ENCODE measurements around the gene LRRFIP1.

The LRRFIP1 gene

GRCh38 chr2:237733677-237734300 lies 106.4 kb downstream of the LRRFIP1 start:
- no peak overlapping the region for H3K27ac ChIP-seq
- TF ChIP-seq CTCF (IDR thresholded peaks at IDR 0.05; ENCODE audit: low read depth, low read length) = no peak
- no peak overlapping the region for H3K4me3 ChIP-seq (ENCODE audit: low read depth, low read length)
- no peak for DNase-seq
- H3K27me3 ChIP-seq (ENCODE audit: insufficient read depth, low read depth, severe bottlenecking) = no peaks in the 10 kb centered on the region
- H3K9me3 ChIP-seq (ENCODE audit: severe bottlenecking) = no peaks in the 10 kb centered on the region
- H3K36me3 ChIP-seq = no peaks in the 10 kb centered on the region

DNA sequence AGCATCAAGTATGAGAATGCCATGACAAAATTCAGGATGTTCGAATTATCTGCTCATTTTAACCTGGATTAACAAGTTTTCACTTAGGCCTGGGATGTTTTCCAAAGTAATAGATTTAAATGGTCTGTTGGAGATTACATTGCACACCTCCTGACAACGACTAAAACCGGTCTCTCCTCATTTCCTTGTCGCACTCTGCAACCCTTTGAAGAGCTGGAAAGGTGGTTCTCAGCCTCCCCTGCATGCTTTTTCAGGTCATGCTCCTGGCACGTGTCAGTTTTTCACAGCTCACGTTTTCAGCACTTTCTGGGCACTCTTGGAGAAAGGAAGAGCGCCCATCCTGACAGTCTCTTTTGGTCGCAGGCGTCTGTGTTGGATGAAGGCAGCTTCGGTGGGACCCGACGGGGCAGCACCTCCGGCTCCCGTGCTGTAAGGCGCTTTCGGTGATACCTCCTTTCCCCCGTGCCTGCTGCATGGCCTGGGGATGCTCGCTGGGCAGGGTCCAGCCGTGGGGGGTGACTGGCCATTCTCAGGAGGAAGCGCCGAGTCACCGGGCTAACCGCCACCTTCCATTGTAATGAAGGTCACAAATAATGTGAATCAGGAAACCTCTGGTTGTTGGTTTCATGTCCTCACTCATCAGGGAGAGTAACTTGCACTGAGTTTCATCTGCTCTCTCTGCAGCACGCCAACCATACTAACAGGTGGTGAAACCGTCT lies 107.7 kb downstream of the LRRFIP1 start:
- no peak overlapping the region for H3K4me3 ChIP-seq (ENCODE audit: low read depth, low read length)
- no peak overlapping the region for H3K27ac ChIP-seq

DNA sequence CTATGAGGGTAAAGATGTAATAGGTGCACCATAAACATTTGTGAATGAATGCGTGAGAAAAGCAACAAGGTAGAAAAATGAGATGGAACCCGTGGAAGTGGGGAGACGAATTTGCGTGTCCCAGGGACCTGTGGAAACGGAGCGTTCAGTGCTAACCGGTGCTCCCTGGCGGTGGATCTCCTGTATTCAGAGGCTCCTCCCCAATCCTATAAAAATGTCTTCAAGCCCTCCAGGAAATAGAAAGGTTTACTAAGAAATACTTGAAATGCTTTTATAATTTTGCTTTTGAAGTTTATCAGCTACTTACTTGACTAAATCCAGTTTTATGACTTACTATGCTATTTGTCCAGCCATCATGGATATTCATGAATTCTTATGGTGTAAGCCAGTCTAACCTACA lies 108.4 kb downstream of the LRRFIP1 start:
- H3K27ac ChIP-seq = no peak overlapping the region
- H3K27me3 ChIP-seq (ENCODE audit: insufficient read depth, low read depth, severe bottlenecking) = no peaks in the 10 kb centered on the region
- no peak overlapping the region for H3K4me3 ChIP-seq (ENCODE audit: low read depth, low read length)
- no peak for TF ChIP-seq CTCF (IDR thresholded peaks at IDR 0.05; ENCODE audit: low read depth, low read length)
- H3K36me3 ChIP-seq = no peaks in the 10 kb centered on the region
- H3K9me3 ChIP-seq (ENCODE audit: severe bottlenecking) = no peaks in the 10 kb centered on the region
- no peak for DNase-seq

More for the DNA sequence above, 107.7 kb downstream of the LRRFIP1 start:
- Histone ChIP-seq H3K9me3 (ENCODE audit: severe bottlenecking) (no peaks in the 10 kb centered on the region), H3K27me3 (ENCODE audit: insufficient read depth, low read depth, severe bottlenecking) (no peaks in the 10 kb centered on the region), H3K36me3 (no peaks in the 10 kb centered on the region)
- TF ChIP-seq CTCF (IDR thresholded peaks at IDR 0.05; ENCODE audit: low read depth, low read length) = no peak
- no peak for DNase-seq

GRCh38 chr2:237736783-237737182 lies 109.4 kb downstream of the LRRFIP1 start:
- no peak overlapping the region for H3K27ac ChIP-seq
- H3K9me3 ChIP-seq (ENCODE audit: severe bottlenecking) = no peaks in the 10 kb centered on the region
- TF ChIP-seq CTCF (IDR thresholded peaks at IDR 0.05; ENCODE audit: low read depth, low read length) = no peak
- H3K27me3 ChIP-seq (ENCODE audit: insufficient read depth, low read depth, severe bottlenecking) = no peaks in the 10 kb centered on the region
- H3K36me3 ChIP-seq = no peaks in the 10 kb centered on the region
- no peak for DNase-seq
- H3K4me3 ChIP-seq (ENCODE audit: low read depth, low read length) = no peak overlapping the region

DNA sequence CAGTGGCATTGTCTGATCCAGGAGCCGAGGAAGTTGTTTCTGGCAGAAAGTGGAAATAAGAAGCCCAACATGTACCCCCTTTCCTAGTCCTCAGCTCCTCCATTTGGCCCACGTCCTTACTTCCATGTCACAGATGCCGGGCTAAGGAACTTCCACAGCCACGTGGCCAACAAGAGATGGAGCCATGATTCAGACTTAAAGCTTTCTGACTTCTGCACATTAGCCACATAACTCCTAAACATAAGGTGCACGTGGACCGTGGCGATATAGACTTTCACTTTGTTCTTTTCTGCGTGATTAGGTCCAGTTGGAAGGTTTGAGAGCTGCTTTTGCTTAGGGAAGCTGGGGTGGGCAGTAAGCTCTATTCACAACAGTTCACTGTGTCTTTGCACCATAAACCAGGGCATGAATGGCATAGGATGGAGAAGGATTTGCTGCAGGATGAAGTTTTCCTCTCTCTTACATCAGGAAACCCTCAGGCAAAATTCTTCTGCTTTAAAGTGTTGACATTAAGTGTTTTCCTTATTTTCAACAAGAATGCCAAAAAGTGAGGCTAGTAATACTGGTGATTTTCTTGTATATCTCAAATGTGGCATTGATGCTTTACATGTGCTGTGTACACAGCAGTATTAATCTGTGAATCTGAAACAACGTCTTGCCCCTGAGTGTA lies 109.9 kb downstream of the LRRFIP1 start:
- no peaks in the 10 kb centered on the region for H3K27me3 ChIP-seq (ENCODE audit: insufficient read depth, low read depth, severe bottlenecking)
- no peak for DNase-seq
- H3K27ac ChIP-seq = no peak overlapping the region
- TF ChIP-seq CTCF (IDR thresholded peaks at IDR 0.05; ENCODE audit: low read depth, low read length) = no peak
- H3K9me3 ChIP-seq (ENCODE audit: severe bottlenecking) = no peaks in the 10 kb centered on the region
- H3K36me3 ChIP-seq = no peaks in the 10 kb centered on the region
- no peak overlapping the region for H3K4me3 ChIP-seq (ENCODE audit: low read depth, low read length)

All from WERI-Rb-1 (cell line).